GM18517 (cell line): ENCODE results near the gene ZNF80.

ENCODE experiments used
- ATAC-seq: cut with Tn5 transposase; IDR thresholded peaks from one replicate; pipeline ENCODE4 v1.9.1; 2021; ENCODE audit warnings: mild to moderate bottlenecking, moderate library complexity; ENCODE audit not compliant: unreplicated experiment

The ZNF80 gene

DNA sequence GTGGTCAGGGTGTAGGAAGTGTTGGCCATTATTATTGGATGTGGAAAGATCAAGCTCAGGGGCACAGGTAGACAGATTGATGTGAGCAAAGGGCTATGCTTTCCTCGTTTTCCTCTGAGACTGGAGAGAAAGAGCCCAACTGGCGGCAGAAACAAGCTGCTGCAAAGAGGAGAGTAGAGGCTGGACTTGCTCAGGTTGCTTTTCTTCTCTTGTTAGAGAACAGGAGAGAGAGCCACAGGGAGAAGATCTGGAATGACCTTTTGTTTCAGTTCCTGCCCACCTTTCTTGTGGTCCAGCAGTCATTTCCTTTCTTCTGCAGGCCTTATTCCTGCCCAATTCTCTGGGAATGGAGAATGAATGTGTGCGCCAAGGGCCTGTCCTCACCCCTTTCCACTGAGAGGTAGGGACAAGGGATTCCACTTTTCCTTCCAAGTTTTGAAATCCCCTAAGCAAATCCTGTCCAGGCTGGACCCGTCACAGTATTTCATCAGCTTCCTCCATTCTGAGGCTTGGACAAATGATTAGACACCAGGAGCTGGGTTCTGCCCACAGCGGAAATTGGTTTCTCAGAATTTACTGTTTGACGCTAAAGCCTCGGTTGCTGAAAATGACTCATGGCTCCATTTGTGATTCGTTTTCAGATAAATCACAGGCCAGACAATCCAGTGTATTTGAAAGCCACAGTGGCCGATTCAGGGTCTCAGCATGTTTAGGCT lies 16.1 kb downstream of the ZNF80 start:
- no peak for ATAC-seq

DNA sequence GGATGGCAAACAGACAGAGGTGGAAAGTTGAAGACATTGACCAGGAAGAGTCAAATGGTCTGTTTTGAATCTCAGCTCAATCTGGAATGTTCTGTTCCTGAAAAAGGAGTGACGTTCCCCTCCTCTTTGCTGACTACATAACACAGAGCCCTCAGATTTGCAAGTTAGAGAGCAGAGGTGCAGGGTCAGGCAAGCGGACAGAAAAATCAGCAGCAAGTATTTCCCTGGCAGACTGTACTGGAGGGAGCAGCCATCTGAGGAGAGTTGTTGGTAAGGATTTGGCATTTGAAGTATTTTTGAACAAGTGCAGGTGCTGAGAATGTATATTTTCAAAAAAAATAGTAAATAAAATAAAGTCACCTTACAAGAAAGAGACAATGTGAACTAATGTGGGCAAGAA lies 17.6 kb downstream of the ZNF80 start:
- ATAC-seq: no peak

DNA sequence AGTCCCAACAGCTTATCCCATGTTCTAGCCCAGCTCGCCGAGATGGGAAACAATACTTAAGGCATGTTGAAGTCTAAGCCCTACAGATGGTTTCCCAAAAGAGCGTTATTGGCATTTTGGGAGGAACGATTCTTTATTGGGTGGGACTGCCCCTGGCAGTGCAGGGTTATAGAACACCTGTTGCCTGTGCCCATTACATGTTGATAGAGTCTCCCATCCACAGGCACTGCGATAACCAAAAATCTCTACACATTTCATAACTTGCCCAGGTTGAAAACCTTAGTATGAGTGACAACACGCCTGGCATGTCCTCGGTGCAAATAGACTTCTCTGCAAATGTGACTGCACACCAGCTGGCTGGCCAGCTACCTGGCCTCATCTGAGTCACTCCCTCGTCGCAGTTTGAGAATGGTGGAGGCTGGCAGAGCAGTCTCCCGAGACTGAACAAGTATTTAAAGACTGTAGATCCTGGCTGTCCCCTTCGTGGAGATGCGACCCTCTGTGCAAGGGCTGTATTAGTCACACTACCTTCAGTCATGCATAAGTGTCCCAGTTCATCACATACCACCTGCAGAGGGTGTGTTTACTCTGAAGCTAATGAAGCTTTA lies 18.7 kb downstream of the ZNF80 start:
- no peak for ATAC-seq

DNA sequence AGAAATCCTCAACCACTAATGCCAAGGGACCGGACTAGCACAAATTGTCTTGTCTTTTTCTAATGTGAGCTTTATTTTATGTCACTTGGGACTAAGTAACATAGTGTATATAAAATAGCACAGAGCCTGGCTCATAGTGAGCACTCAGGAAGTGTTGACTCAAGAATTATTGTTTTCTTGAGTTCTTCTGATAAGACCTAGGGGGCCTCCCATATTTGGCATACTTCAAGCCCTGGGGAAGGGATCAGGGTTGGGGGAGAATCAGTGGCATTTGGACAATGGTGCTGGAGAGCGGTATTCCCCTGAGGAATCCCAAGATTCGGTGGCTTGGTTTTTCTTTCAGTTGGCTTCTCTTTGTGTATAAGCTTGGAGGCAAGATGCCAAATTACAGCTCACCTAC lies 19.4 kb downstream of the ZNF80 start:
- no peak for ATAC-seq

DNA sequence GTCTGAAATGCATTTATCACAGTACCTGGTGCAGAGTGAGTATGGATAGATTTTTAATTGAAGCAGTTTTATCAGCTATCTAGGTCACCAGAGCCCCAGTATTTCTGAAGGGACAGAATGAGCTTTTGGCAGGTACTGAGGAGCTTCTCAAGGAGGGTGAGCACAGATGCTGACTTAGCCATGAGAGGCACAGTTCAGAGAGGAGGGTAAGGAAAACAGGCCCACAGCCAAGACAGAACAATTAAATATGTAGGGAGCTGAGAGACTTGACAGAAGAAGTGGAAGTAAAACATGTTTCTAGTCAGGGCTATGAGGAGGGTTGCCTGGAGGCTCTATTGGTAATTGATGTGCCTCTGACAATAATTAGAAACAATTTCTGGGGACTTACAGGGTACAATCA lies 20.1 kb downstream of the ZNF80 start:
- no peak for ATAC-seq

DNA sequence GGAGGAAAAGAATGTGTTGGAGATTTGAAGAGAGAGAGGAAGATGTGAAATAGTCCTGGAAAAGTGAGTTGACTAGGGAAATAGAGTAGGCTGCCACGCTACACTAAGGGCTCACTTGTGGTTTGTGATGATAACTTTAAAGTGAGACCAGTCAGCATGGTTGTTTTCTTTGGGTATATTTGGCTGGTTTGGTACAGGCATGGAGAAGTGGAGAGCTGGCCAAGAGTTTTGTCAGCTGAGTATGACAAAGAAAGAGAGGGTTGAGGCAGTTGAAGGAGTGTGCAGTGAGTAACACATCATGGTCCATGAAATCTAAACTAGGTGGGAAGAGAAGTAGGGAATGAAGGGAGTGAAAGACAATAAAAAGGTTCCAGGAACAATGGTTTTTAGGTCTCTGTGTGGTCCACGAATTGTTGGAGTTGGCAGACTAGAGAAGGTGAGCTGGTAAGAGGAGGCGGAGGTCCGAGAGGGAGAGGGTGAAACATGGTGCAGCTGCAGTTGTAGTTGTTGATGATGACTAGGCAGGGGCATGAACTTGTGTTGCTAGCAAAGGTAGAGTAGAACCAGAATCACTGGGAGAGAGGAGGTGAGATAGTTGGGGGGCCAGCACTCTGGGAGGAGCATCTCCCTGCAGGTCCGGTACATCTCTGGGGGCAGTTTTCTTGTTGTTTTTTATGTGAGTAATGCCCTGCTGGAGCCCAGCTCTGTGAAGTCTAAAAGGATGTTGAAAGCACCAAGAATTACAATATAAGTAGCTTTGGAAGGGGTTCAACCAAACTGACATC lies 21.0 kb downstream of the ZNF80 start:
- no peak for ATAC-seq

DNA sequence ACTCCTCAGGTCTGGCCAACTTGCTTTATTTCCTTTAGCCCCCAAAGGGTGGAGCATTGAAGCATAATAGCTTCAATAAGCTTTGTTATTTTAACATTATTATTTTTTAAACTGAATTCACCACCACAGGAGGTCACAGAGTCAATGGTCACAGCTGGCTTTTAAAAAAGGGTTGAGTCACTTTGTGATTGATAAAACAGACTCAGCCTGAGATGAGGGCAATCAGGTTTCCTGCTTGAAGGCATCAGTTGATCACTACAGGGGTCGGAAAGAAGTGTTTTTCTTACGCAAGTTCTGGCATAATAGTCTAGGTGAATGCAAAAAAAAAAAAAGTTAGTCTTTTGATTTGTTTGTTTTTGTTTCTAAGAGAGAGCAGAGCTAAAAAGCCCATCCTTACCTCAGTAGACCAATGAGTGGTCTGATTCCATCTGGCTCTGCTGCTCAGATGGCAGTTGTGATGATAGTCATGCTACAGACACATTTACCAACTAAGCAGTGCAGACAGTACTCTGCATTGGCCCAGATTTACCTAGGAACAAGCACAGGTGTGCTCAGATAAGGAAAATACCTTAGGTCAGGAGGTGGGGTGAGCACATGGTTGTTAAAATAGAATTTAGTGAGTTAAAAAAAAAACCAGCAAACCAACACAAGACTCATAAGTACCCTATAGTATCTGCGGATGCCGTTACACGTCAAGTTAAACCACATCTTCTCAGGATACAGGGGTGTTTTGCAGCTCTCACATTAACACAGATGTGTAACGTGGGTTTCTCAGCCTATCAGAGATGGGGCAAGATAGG lies 22.6 kb downstream of the ZNF80 start:
- ATAC-seq: no peak

DNA sequence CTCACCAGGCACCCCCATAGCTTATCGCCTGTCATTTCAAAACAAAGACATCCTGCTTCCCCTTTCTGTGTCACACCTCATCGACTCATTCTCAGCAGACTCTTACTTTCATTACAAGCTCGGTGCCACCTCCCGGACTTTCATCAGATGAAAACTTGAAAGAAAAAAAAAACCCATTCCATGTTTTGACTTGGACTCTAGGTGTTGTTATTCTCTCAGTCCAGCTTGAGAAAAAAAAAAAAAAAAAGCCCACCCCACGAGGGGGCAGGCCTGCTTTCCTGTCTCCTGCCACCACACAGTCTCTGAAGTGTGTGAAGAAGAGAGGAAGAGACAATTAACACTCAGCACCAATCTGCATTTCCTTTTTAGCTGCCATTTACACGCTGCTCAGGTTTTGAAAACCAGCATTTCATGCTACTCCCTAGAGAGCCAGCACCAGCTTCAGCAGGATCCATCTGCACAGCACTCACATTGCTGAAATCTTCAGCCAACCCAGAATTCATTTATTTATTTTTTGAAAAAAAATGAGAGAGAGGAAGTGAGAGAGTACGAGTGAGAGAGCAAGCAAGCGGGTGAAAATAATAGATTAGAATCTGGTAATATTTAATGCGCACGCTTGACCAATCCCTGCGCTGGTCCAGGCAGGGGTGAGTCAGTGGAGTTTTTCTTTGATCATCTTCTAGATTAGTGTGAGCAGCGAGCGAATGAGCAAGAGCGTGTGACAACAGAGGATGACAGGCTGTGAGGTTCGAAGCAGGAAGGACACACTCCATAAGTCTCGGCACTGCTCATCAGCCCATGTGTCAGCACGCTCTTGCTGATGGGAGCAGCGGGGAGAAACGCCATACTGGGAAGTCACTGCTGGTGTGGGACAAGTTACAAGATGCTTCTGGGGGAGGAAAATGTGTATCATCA lies 23.5 kb downstream of the ZNF80 start:
- peak; percentile 90 for ATAC-seq

DNA sequence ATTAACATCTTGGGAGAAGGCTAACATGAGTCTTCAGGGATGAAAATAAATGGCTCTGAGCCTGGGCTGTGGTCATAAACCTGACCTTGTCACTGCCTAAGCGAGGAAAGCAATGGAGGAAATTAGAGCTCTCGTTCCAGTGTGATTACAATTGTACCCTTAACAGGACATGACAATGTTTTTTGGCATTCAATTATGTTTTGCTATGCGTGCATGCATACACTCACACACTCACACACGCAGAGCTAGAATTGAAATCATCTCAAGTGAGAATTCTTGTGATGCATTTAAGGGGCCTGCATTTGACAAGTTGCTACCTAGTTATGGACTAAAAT lies 24.1 kb downstream of the ZNF80 start:
- peak; percentile 9 for ATAC-seq

DNA sequence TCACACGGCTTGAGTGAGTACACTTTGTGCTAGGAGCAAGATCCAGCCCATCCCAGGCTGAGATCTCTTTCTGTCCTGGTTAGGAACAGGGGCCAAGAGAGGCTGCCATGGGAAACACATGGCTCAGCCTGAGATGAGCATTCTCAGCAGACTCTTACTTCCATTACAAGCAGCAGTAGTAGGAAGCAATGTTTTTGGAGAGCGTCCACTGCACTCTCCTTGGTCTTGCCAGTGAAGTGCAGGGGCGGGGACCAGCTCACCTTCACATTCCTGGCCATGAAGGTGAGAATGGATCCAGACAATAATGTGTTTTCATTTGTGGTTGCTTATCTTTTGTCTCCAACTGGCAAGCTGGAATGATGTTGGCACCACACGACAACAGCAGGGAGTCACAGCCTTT lies 24.7 kb downstream of the ZNF80 start:
- no peak for ATAC-seq

DNA sequence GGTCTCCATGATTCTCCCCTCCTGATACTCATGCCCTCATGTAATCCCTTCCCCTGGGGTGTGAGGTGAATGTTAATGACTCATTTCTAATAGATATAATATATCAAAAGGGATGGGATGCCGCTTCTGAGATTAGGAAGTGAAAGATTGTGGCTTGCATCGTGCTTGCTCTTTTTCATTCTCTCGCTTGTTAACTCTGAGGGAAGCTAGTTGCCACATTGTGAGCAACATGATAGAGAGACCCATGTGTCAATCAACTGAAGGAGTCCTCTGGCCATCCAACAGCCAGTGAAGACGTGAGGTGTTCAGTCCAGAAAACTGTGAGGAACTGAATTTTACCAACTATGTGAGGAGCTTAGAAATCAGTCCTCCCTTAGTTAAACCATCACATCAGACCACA lies 29.6 kb downstream of the ZNF80 start:
- ATAC-seq: peak; percentile 79

DNA sequence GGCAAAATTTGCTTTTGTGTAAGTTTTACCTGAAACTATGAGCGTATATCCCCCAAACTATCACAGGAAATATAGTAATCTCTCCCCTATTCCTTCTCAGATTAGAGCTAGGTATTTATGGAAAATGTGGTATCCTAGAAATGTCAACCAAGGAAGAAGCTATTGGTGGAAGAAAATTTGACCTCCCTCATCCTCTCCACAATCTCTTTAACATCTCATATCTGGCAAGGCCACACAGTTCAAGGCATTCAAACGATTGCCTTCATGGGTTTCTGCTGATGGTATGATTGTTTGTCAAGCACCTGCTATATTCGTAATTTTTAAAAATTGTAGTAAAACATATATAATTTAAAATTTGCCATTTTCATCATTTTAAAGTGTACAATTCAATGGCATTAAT lies 31.0 kb downstream of the ZNF80 start:
- ATAC-seq: no peak

DNA sequence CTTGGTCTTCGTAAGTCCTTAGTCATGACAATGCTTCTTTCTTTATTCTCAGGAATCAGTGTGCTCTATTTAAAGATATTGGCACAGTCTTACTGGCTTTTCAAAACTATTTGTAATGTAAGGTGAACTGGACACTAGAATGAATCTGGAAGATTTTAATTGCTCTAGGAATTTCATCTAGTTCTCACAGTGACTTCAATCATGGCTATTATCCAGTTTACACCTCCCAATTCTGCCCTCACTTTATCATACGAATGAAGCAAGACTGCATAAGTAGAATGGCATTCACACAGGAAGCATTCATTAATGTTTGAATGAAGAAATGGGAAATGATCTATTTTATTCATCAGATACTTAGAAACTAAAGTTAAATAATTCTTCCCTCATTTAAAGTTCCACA lies 31.8 kb downstream of the ZNF80 start:
- no peak for ATAC-seq

DNA sequence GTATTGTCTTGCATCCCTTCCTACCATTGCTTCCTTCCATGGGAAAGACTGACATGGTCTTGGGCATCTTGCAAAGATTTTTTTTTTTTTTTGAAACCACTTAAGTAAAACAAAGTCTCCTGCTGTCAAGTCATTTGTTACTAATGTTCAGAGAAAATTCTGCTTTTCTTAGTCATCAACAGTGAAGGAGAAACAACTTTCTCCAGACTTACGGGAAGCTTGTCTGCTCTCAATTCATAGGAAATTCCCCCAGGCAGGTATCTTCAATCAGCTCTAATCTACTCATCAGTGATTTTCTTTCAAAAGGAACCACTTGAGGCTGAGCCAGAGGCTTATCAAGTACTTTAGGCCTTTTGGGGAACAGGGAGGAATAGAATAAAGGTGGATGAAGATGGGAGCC lies 42.6 kb downstream of the ZNF80 start:
- ATAC-seq: no peak

DNA sequence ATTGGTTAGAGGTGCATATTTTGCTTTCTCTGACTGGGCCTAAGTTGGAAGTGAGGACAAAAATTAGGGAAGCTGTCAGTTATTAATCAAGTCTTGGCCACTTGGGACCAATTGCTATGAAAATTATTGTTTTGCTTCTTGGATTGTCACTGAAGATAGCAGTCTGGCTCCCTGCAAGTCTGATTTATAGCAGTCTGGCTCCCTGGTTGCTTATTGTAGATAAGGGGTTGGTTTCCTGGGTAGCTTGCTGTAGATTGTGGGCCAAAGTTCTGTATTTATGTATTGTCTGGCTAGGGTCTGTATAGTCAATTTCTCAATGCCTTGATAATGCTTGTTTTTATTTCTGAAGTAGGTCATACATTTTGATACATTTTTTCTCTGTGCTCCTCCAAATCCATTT lies 45.2 kb downstream of the ZNF80 start:
- no peak for ATAC-seq

DNA sequence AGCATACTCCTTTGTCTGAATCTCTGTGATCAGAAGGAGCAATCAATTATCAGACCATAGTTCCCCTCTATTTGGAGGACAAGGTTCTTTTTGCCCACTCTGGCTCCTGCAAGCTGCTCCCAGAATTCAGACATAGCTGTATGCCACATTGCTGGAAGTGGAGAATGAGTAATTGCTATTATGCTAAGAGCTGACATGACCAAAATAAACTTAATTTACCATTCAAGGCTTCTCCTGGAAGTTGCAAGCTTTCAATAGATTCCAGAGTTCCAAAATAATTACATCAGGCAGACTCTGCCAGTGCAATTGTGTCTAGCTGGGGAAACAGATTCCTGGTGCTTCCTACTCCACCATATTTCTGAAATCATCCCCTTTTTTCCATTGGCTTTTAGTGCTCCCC lies 50.9 kb downstream of the ZNF80 start:
- no peak for ATAC-seq
